Measurements from ENCODE around the gene BABAM2. TPM values are rescaled to one million over a fixed set of nuclear protein-coding genes. Genes with fewer than 3 reads are reported as not detected.

BABAM2 gene
- total RNA-seq, 2 experiments from 2014 or later = 65.4 to 69.5 TPM

DNA sequence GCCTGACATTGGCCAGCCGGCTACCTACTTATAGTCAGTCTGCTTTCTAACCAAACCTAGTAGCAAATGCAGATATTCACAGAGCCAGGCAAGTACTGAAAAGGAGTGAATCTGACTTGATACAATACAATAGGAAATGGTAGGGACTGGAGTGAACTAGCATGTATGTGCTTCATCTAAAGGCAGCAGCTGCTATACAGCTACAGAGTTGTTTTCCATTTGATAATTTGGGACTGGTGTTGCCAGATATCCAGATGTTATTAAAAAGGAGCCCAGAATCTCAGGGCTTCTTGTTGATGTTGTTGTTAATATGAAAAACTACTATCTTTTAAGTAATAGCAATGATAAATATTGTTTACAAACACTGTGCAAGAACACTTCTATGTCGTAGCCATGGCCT, 159.4 kb downstream of the BABAM2 start:
- Mint-ChIP-seq H3K4me1 (peaks cover 32% of the 10 kb centered on the region), H3K9me3 (ENCODE audit: low read depth) (no peaks in the 10 kb centered on the region), H3K4me3 (no peak overlapping the region), H3K36me3 (peaks cover 35% of the 10 kb centered on the region), H3K27me3 (no peaks in the 10 kb centered on the region), H3K27ac (no peak overlapping the region)
- ATAC-seq (no peak), DNase-seq (no peak)
- CTCF ChIA-PET = no interaction called here

DNA sequence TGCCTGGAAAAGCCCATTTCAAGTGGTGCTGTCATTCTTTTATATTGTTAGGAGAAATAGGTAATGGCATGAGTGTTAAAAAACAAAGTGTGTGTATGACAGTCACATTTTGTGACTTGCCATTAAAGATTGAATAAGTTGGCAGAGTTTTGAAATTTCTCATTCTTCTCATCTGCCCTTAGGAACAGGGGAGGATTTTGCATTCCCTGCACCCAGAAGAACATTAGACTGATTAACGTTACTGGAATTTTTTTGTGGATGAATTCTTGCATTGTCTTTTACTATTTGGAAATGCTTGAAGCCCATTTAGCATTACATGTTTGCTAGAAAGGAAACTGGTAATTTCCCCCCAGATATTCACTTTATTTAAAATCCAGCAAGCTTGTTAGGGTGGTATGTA, 162.2 kb downstream of the BABAM2 start:
- no peak overlapping the region for H3K27ac Mint-ChIP-seq
- no peak overlapping the region for H3K4me3 Mint-ChIP-seq
- ATAC-seq (no peak), DNase-seq (no peak)
- H3K27me3 Mint-ChIP-seq = no peaks in the 10 kb centered on the region
- peaks cover 8% of the 10 kb centered on the region for H3K9me3 Mint-ChIP-seq (ENCODE audit: low read depth)
- peaks cover 36% of the 10 kb centered on the region for H3K4me1 Mint-ChIP-seq
- H3K36me3 Mint-ChIP-seq = peaks cover 44% of the 10 kb centered on the region
- CTCF ChIA-PET = interaction anchor here (0.6 kb wide), 1 partner anchor 87 kb away, joined by 3 read pairs; no protein-coding TSS in a partner anchor

DNA sequence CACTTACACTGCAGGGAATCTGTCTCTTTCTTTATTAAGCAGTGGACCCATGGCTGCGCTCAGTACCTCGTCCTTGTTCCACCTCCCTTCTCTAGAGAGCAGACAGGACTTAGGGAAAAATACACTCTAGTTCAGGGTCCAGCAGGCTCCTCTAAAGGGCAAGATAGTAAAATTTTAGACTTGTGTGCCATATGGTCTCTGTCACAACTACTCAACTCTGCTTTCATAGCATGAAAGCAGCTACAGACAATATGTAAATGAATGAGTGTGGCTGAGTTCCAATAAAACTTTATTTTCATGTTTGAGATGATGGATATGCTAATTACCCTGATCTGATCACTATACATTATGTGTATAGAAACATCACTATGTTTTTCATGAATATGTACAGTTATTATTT, 163.1 kb downstream of the BABAM2 start:
- DNase-seq (no peak), ATAC-seq (no peak)
- CTCF ChIA-PET = no interaction called here
- no peaks in the 10 kb centered on the region for H3K27me3 Mint-ChIP-seq
- no peak overlapping the region for H3K27ac Mint-ChIP-seq
- peaks cover 49% of the 10 kb centered on the region for H3K36me3 Mint-ChIP-seq
- no peak overlapping the region for H3K4me3 Mint-ChIP-seq
- peaks cover 8% of the 10 kb centered on the region for H3K9me3 Mint-ChIP-seq (ENCODE audit: low read depth)
- H3K4me1 Mint-ChIP-seq = peaks cover 30% of the 10 kb centered on the region

DNA sequence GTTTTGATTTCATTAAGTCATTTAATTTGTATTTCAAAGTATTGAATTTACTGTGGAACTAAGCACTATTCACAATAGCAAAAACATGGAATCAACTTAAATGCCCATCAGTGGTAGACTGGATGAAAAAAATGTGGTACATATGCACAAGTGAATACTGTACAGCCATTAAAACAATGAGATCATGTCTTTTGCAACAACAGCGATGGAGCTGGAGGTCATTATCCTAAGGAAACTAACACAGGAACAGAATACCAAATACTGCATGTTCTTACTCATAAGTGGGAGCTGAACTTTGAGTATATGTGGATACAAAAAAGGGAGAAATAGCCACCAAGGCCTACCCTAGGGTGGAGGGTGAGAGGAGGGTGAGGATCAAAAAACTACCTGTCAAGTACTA, 164.4 kb downstream of the BABAM2 start:
- Mint-ChIP-seq H3K27ac (peak overlapping the region; percentile 69), H3K27me3 (no peaks in the 10 kb centered on the region)
- ATAC-seq = no peak

DNA sequence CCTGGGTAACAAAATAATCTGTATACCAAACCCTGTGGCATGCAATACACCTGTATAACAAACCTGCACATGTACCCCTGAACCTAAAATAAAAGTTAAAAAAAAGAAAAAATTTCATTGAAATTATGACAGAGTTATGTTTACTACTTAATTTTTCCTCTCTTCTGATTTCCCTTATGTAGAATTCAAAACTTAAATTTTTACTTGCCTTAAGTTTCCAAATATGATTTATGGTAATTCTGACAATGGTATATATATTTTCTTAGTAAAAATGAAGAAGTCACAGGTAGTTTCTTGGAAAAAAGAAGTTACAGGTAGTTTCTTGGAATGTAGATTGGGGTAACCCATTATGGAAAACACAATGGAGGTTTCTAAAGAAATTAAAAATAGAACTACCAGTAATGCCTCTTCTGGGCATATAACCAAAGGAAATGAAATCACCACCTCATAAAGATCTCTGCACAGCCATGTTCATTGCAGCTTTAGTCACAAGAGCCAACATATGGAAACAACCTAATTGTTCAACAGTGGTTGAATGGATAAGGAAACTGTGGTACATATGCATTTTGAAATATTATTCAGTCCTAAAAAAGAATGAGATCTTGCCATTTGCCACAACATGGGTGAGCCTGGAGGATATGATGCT, 164.9 kb downstream of the BABAM2 start:
- DNase-seq = no peak
- peak; percentile 66 for ATAC-seq
- H3K27ac Mint-ChIP-seq = peak overlapping the region; percentile 83
- CTCF ChIA-PET = no interaction called here
- H3K27me3 Mint-ChIP-seq = no peaks in the 10 kb centered on the region
- peaks cover 29% of the 10 kb centered on the region for H3K4me1 Mint-ChIP-seq
- no peak overlapping the region for H3K4me3 Mint-ChIP-seq
- peaks cover 57% of the 10 kb centered on the region for H3K36me3 Mint-ChIP-seq
- peaks cover 8% of the 10 kb centered on the region for H3K9me3 Mint-ChIP-seq (ENCODE audit: low read depth)

More for the DNA sequence above, 164.4 kb downstream of the BABAM2 start:
- H3K9me3 Mint-ChIP-seq (ENCODE audit: low read depth) = peaks cover 8% of the 10 kb centered on the region
- H3K4me1 Mint-ChIP-seq = peaks cover 29% of the 10 kb centered on the region
- peaks cover 54% of the 10 kb centered on the region for H3K36me3 Mint-ChIP-seq
- no peak for DNase-seq
- no peak overlapping the region for H3K4me3 Mint-ChIP-seq
- CTCF ChIA-PET = no interaction called here

DNA sequence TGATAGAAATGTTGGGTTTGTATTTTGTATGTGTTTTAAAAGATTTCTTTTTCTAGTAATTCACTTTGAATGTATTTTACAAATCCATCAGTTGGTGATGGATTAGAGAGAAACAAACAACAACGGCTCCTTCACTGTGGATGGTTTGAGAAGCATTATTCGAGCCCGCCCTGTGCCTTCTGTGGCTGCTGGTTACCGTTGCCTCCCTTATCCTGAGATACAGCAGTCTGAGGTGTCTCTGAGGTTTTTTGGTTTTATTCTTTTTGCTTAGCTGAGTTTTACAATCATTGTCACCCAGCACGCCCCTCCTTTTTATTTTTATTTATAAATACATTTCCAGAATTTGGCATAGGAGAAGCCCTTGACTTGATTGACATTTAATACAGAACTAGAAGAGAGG, 168.3 kb downstream of the BABAM2 start:
- H3K27me3 Mint-ChIP-seq = no peaks in the 10 kb centered on the region
- peaks cover 8% of the 10 kb centered on the region for H3K9me3 Mint-ChIP-seq (ENCODE audit: low read depth)
- ATAC-seq = no peak
- peaks cover 37% of the 10 kb centered on the region for H3K4me1 Mint-ChIP-seq
- H3K36me3 Mint-ChIP-seq = peaks cover 55% of the 10 kb centered on the region
- H3K27ac Mint-ChIP-seq = no peak overlapping the region
- CTCF ChIA-PET = no interaction called here
- no peak overlapping the region for H3K4me3 Mint-ChIP-seq
- DNase-seq = no peak

DNA sequence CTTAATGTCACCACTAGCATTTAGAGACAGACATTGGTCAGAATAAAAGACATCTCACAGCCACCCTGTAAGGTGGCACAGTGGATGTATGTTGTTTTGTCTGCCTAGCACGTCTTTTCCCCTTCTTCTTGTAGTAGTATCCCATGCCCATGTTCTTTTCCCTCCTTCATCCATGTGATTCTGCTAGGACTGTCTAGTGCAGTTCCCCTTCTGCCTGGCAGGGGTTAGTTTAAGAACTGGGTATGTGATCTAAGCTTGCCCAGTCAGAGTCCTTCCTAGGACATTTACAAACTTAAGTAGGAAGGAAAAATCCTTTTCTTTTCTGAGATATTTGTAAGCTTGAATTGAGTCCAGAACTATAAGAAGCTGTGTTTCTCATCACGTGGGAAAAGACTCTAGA, 172.3 kb downstream of the BABAM2 start:
- peaks cover 19% of the 10 kb centered on the region for H3K4me1 Mint-ChIP-seq
- peaks cover 35% of the 10 kb centered on the region for H3K36me3 Mint-ChIP-seq
- DNase-seq (no peak), ATAC-seq (no peak)
- no peak overlapping the region for H3K27ac Mint-ChIP-seq
- CTCF ChIA-PET = no interaction called here
- no peak overlapping the region for H3K4me3 Mint-ChIP-seq
- no peaks in the 10 kb centered on the region for H3K27me3 Mint-ChIP-seq
- H3K9me3 Mint-ChIP-seq (ENCODE audit: low read depth) = no peaks in the 10 kb centered on the region

DNA sequence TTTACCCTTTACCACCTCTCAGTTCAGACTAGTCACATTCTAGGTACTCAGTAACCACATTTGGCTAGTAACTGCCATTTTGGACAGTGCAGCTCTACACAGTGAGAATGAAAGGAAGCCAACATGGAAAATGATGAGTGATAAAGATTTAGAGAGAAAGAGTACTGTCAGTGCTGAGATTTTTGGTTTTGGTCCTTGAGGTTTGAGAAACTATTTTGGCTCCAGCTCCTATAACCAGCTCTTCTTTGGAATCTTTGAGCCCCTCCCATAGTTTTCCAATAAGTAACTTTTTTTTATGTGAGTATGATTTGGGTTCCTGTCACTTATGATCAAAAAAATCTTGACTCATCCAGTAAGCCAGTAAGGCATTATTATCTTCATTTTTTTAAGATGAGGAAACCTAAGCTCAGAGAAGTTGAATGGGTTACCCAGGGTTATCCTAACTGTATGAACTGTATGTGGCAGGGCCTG, 173.0 kb downstream of the BABAM2 start:
- no peaks in the 10 kb centered on the region for H3K27me3 Mint-ChIP-seq

DNA sequence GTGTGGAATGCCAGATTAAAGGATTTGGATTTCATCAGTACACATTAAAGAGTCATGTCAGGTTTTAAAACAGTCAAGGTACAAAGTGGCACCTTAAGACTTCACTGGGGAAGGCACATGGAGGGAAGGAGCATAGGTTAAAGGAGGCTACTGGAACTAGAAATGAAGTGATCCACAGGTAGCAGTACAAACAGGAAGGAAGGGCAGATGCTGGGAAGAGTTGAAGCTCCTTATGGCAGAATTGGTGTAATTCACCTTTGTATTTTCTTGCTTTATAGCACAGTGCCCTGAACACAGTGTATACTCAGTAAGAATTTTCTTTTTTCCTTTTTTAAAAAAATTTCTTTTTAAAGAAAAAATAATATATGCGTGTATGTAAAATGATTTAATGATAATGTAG, 177.1 kb downstream of the BABAM2 start:
- no peak for DNase-seq
- ATAC-seq = no peak
- H3K27ac Mint-ChIP-seq = no peak overlapping the region
- H3K4me3 Mint-ChIP-seq = no peak overlapping the region
- no peaks in the 10 kb centered on the region for H3K27me3 Mint-ChIP-seq
- H3K9me3 Mint-ChIP-seq (ENCODE audit: low read depth) = no peaks in the 10 kb centered on the region
- peaks cover 11% of the 10 kb centered on the region for H3K4me1 Mint-ChIP-seq
- peaks cover 21% of the 10 kb centered on the region for H3K36me3 Mint-ChIP-seq
- CTCF ChIA-PET = no interaction called here

More for the DNA sequence above, 173.0 kb downstream of the BABAM2 start:
- H3K4me3 Mint-ChIP-seq = no peak overlapping the region
- H3K9me3 Mint-ChIP-seq (ENCODE audit: low read depth) = no peaks in the 10 kb centered on the region
- CTCF ChIA-PET = no interaction called here
- DNase-seq (no peak), ATAC-seq (peak; percentile 63)
- peaks cover 31% of the 10 kb centered on the region for H3K36me3 Mint-ChIP-seq
- peak overlapping the region; percentile 15 for H3K27ac Mint-ChIP-seq
- peaks cover 18% of the 10 kb centered on the region for H3K4me1 Mint-ChIP-seq

DNA sequence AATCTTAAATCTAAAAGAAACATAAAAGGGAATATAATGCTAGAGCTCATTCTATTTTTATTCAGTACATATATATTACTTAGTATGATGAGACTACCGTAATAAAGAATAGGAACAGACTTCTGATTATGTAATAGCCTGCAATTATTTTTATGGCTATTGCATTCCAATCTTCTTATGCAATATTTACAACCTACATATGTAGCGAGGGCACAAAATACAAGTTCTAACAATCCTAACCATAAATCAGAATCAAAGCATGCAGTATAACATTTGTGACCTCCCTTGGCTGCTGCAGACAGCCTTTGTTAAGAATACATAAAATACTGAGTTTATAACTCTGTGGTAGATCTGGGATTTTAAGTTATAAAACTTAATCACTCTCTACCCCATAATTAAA, 177.6 kb downstream of the BABAM2 start:
- ATAC-seq = no peak
- no peak for DNase-seq
- Mint-ChIP-seq H3K4me1 (peaks cover 6% of the 10 kb centered on the region), H3K36me3 (peaks cover 23% of the 10 kb centered on the region), H3K27me3 (no peaks in the 10 kb centered on the region), H3K27ac (no peak overlapping the region), H3K9me3 (ENCODE audit: low read depth) (no peaks in the 10 kb centered on the region), H3K4me3 (no peak overlapping the region)
- CTCF ChIA-PET = no interaction called here

DNA sequence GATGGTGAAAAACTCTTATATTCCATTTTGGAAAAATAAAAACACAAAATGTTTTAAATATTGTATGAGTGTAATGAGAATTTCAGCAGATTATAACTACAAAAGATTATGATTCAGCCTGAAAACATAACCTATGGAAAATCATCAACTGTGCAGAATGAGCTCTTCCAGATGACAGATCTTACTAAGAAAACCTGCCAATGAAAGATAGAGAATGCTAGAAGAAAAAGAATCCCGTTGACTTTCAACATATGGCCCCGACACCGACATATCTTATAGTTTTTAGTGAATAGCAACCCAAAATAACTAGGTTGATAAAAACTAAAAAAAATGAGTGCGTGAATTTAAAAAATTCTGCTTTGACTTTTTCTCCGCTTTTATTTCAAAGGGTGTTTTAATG, 178.0 kb downstream of the BABAM2 start:
- Mint-ChIP-seq H3K4me1 (peaks cover 3% of the 10 kb centered on the region), H3K4me3 (no peak overlapping the region), H3K9me3 (ENCODE audit: low read depth) (no peaks in the 10 kb centered on the region), H3K36me3 (peaks cover 21% of the 10 kb centered on the region), H3K27me3 (no peaks in the 10 kb centered on the region), H3K27ac (no peak overlapping the region)
- DNase-seq (no peak), ATAC-seq (no peak)
- CTCF ChIA-PET = no interaction called here

DNA sequence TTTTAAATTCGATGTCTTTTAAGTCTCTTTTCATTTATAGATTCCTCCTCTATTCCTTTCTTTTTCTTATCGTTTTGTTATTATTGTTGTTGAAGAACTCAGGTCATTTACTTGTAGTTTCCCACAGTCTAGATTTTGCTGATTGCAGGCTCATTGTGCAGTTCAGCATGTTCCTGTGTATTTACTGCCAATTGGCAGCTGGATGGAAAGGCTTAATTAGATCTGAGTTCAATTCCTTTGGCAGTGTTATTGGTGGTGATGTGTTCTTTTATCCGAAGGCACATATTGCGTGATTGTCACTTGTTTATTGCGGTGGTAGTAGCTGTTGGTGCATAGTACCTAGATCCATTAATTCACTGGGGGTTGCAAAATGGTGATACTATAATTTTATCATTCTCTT, 180.7 kb downstream of the BABAM2 start:
- Mint-ChIP-seq H3K4me3 (no peak overlapping the region), H3K27me3 (no peaks in the 10 kb centered on the region), H3K9me3 (ENCODE audit: low read depth) (no peaks in the 10 kb centered on the region), H3K4me1 (no peaks in the 10 kb centered on the region), H3K36me3 (peaks cover 20% of the 10 kb centered on the region), H3K27ac (no peak overlapping the region)
- DNase-seq (no peak), ATAC-seq (no peak)
- CTCF ChIA-PET = no interaction called here

DNA sequence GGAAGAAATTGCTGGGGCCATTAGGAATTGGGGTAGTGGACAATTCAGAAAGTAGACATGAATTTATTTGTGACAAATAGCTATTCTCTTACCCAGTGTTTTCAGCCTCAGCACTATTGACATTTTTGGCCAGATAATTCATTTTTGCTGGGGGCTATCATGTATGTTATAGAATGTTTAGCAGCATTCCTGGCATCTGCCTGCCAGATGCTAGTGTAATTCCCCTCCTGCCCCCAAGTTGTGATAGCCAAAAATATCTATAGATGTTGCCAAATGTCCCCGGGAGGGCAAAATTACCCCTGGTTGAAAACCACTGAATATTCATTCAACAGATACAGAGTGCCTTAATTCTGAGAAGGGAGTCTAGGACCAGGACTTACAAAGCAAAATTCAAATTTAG, 183.6 kb downstream of the BABAM2 start:
- CTCF ChIA-PET = no interaction called here
- H3K4me3 Mint-ChIP-seq = no peak overlapping the region
- no peak for ATAC-seq

DNA sequence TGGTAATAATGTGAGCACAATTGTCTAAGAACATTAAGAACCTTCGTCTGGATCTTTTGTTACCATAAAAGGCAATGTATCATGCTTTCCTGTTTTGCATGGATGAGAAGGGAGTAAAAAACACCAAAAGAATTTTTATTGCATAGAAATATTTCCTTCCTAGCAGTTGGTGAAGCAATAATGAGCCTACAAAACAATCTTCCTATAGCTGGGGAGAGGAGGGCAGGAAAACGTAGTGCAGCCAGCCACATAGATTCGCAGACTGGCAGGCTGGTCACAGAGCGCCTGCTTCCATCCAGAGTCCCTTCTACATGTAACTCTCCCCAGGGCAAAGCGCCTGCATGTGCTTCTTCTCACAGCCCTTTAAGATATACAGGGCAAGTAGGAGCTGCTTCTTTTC, 190.4 kb downstream of the BABAM2 start:
- Mint-ChIP-seq H3K4me1 (peaks cover 12% of the 10 kb centered on the region), H3K36me3 (peaks cover 6% of the 10 kb centered on the region), H3K9me3 (ENCODE audit: low read depth) (no peaks in the 10 kb centered on the region), H3K27ac (no peak overlapping the region), H3K27me3 (no peaks in the 10 kb centered on the region), H3K4me3 (no peak overlapping the region)
- CTCF ChIA-PET = no interaction called here
- ATAC-seq = no peak
- DNase-seq = no peak

More for the DNA sequence above, 183.6 kb downstream of the BABAM2 start:
- Mint-ChIP-seq H3K9me3 (ENCODE audit: low read depth) (no peaks in the 10 kb centered on the region), H3K27ac (no peak overlapping the region), H3K4me1 (no peaks in the 10 kb centered on the region), H3K36me3 (peaks cover 9% of the 10 kb centered on the region), H3K27me3 (no peaks in the 10 kb centered on the region)
- no peak for DNase-seq

DNA sequence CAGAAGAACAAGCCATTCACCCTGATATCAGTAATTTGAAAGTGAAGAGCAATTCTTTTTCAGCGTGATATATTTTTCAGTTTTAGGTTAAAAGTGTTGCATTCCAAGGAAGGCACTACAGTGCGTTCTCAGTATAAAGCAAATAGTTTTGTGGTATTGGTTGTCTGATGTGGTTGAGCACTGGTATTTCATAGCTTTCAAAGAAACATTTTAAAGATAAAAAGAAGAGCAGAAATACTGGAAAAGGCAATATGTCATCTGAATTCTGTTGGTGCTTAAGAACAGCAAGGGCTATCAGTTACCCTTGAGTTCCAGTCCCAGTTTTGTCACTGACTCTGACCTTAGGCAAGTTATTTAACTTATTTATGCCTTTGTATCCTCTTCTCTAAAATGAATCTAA, 191.6 kb downstream of the BABAM2 start:
- H3K4me1 Mint-ChIP-seq = peaks cover 12% of the 10 kb centered on the region
- CTCF ChIA-PET = no interaction called here
- peaks cover 6% of the 10 kb centered on the region for H3K36me3 Mint-ChIP-seq
- ATAC-seq (no peak), DNase-seq (no peak)
- no peak overlapping the region for H3K4me3 Mint-ChIP-seq
- no peaks in the 10 kb centered on the region for H3K27me3 Mint-ChIP-seq
- no peaks in the 10 kb centered on the region for H3K9me3 Mint-ChIP-seq (ENCODE audit: low read depth)
- H3K27ac Mint-ChIP-seq = no peak overlapping the region

Measured in activated CD8-positive, alpha-beta memory T cell treated with anti-CD3 and anti-CD28 coated beads, Interleukin-2, amount 10 ng/mL, durations not matched to agents 7 days and 5 days (primary cell).